ENCODE measurements around the gene MYOCD.

DNA sequence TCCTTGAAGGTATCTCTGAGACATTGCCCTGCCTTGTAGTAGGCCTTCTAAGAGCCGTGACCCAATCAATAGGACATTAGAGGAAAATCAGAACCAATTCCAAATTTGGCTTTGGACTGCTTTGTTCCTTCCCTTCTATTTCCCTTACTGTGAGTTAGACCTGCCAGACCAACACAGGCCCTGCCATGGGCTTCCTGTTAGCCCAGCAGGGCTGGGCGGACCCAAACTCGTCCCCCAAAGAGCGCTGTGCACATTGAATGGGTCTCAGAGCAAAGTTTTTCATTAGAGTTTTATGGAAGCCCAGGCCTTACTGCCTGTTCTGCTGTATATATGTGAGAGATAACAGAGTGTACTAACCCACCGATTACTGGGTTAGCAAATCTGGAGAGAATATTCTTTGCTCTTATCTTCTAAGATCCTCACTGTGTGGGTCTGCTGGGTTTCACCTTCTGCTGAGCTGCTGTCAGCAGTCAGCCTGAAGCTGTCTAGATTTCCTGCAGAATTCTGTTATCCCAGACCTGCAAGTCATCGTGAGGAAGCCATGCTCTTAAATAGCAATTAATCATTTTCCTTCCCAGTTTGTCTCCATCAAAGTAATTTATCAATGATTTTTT is 129.3 kb downstream of the MYOCD start:
- no peak for TF ChIP-seq EP300 (IDR thresholded peaks at IDR 0.05)
- TF ChIP-seq, protein P1, sequence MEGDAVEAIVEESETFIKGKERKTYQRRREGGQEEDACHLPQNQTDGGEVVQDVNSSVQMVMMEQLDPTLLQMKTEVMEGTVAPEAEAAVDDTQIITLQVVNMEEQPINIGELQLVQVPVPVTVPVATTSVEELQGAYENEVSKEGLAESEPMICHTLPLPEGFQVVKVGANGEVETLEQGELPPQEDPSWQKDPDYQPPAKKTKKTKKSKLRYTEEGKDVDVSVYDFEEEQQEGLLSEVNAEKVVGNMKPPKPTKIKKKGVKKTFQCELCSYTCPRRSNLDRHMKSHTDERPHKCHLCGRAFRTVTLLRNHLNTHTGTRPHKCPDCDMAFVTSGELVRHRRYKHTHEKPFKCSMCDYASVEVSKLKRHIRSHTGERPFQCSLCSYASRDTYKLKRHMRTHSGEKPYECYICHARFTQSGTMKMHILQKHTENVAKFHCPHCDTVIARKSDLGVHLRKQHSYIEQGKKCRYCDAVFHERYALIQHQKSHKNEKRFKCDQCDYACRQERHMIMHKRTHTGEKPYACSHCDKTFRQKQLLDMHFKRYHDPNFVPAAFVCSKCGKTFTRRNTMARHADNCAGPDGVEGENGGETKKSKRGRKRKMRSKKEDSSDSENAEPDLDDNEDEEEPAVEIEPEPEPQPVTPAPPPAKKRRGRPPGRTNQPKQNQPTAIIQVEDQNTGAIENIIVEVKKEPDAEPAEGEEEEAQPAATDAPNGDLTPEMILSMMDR (IDR thresholded peaks at IDR 0.05), result no peak

Data from ovary (tissue), 3 donors.